NCI-H1417 (cell line): Measurements from ENCODE around the gene ZSWIM5.
"Not testable (repeated sequence)": the region's sequence is repeated elsewhere in the genome, so short reads cannot be mapped to it uniquely, and the experiment has no call there.

Source experiments
- DNase-seq, 3 experiments: peaks; one replicate each; lab custom pipeline; 2025; lab: John Stamatoyannopoulos, UW

The ZSWIM5 gene

DNA sequence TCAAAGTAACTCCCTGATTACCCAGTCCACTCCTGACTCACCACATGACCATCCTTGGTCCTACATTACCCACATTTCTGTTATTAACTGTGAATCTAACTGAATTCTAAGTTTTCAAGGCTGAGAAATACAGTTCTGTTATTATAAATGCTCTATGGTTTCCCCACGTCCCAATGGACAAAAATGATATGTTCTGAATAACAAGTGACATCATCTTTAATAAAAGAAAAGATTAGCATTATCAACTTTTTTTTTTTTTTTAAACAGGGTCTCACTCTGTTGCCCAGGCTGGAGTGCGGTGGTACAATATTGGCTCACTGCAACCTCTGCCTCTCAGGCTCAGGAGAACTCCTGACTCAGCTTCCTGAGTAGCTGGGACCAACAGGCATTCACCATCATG is 59.6 kb downstream of the ZSWIM5 start:
- DNase-seq = no peak

DNA sequence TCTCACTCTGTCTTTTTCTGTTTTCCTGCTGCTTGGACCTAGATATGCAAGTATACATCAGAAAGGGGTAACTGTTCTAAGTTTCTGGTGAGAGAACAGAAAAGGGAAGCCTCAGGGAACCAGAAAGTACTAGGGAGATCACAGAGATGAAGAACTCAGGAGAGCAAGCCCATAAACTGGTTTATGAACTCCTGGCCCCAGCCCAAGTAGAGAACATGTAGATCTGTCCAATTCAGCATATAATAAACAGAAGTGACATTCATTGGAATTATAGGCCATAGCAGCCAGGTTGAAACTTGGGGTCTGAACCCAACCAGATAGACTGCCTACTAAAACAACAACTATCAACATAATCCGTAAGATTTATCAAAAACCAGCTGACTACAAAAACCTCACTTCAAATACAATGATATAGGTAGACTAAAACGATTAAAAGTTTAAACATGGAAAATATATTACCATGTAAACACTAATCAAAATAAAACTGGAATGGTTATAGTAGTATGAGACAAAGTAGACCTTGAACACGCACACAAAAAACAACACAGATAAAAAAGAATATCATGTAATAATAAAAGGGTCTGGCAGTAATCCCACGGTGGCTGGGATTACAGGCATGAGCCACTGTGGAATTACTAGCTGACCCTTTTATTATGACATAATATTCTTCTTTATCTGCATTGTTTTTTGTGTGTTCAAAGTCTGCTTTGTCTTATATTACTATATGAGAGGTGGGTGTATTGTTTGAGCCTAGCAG is 65.0 kb downstream of the ZSWIM5 start:
- DNase-seq = no peak

DNA sequence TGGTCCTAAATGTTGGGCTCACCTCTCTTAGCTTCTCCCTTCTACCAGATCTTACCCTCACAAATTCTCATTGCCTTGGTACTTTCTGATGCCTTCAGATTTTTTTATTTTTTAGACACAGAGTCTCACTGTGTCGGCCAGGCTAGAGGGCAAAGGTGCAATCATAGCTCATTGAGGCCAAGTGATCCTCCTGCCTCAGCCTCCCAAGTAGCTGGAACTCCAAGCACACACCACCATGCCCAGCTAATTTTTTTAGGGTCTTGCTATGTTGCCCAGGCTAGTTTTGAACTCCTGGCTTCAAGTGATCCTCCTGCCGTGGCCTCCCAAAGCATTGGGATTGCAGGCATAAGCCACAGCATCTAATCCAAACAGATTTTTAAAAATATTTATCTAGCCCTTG is 69.4 kb downstream of the ZSWIM5 start:
- no peak for DNase-seq

DNA sequence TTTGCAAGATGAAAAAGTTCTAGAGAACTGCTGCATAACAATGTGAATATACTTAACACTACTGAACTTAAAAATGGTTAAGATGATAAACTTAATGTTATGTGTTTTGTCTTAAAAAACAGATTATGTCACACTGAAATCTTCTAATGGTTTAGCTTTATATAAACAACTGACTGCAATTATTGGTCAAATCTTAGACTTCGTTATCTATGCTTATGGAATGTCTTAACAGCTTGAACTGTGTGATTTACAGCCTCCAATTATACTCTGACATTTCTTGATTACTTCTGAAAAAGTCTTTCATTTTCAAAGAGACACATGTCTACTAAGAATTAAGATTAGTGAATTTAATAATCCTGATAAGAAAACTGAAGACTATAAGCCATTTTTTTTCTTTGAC is 71.1 kb downstream of the ZSWIM5 start:
- no peak for DNase-seq

DNA sequence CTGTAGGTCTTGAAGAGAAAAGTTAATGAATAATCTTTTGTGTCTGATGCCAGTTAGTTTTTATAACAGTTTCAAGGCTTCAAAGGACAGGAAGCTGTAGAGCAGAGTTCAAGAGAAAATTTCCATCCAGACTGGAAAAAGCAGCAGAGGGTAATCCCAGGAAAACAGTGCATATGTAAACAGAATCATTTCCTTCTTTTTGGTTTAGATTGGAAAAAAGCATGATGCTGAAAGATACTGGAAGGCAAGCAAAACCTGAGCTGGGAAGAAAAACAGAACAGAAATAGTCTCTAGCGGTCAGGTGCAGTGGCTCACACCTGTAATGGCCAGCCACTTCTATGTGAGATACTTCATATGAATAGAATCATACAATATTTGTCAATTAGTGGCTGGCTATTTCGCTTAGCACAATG is 71.9 kb downstream of the ZSWIM5 start:
- no peak for DNase-seq

DNA sequence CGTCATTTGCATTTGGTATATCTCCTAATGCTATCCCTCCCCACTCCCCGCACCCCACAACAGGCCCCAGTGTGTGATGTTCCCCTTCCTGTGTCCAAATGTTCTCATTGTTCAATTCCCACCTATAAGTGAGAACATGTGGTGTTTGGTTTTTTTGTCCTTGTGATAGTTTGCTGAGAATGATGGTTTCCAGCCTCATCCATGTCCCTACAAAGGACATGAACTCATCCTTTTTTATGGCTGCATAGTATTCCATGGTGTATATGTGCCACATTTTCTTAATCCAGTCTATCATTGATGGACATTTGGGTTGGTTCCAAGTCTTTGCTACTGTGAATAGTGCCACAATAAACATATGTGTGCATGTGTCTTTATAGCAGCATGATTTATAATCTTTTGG is 73.7 kb downstream of the ZSWIM5 start:
- DNase-seq = not testable (repeated sequence)

DNA sequence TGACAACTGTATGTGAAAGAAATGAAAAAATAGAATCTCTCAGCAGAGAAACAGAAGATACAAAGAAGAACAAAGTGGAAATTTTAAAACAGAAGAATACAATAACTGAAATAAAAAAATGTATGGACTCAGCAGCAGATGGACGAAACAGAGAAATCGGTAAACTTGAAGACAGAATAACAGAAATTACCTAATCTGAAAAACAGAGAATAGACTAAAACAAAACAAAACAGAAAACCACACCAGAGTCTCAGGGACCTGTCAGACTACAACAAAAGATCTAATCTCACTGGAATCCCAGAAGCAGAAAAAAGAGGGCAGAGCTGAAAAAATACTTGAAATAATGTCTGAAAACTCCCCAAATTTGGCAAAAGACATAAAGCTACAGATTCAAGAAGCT is 83.0 kb downstream of the ZSWIM5 start:
- no peak for DNase-seq

DNA sequence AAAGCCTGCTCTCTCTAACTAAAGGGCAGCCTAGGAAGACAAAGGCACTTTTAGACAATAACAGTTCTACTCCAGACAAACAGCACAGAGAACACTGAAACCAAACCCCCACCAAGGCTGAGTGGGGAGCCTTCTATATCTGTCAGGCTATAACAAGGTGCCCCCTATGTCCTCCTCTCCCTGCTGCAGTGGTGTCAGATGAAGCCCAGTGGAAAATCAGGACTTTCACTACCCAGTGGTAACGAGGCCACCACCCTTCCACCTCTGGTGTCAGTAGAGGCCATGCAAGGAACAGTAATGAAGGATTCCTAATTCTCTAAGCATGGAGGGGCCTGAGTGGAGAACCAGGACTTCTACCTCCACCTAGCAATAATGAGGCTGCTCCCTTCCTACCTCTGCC is 83.7 kb downstream of the ZSWIM5 start:
- DNase-seq = no peak

DNA sequence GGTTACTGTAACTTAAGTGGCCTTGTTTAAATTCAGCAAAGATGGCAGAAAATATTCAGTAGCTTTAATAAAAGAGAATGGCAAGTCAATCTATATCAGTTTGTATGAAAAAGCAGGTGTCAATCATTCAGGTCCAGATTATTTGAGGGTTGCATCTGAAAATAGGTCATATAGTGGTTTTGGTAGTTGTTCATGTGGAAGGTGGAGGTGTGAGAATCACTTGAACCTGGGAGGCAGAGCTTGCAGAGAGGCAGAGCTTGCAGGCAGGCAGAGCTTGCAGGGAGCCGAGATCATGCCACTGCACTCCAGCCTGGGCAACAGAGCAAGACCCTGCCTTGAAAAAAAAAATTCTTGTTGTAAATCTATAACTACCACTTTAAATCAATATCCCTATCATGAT is 88.6 kb downstream of the ZSWIM5 start:
- DNase-seq = no peak

DNA sequence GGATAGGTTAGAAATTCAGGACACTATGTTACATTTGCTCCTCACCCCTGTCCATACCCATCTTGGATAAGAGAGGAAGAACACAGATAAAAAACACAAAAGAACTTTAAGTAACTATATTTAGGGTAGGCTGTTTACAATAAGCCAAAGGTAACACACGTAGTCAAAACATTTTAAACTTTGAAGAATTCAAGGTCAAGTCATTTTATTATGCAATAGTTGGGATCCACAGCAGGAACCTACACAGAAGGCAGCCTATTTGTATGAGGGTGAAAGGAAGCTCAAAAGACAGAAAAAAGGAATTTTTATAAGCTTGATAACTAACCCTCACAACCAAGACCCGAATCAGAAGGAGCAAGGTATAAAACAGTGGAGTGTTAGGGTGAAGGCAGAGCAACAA is 89.6 kb downstream of the ZSWIM5 start:
- no peak for DNase-seq

DNA sequence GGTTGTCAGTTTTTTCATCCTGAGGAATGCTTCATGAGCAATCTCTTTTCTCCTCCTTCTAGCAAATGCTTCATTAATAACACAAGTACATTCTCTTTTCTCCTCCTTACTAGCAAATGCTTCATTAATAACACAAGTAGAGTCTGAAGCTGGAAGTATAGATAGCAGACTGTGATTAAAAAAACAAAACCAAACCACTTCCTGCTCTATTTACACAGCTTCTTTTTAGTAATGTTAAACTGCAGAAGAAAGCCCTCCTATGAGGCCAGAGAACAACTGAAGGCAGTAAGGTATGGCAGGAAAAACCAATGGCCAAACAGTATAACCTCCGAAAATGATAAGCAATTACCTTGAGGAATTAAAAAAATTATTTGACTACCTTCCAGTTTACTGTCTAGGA is 90.1 kb downstream of the ZSWIM5 start:
- no peak for DNase-seq

DNA sequence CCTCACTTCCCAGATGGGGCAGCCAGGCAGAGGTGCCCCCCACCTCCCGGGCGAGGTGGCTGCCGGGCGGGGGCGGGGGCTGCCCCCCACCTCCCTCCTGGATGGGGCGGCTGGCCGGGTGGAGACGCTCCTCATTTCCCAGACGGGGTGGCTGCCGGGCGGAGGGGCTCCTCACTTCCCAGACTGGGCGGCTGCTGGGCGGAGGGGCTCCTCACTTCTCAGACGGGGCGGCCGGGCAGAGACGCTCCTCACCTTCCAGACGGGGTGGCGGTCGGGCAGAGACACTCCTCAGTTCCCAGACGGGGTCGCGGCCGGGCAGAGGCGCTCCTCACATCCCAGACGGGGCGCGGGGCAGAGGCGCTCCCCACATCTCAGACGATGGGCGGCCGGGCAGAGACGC is 91.2 kb downstream of the ZSWIM5 start:
- DNase-seq = not testable (repeated sequence)

DNA sequence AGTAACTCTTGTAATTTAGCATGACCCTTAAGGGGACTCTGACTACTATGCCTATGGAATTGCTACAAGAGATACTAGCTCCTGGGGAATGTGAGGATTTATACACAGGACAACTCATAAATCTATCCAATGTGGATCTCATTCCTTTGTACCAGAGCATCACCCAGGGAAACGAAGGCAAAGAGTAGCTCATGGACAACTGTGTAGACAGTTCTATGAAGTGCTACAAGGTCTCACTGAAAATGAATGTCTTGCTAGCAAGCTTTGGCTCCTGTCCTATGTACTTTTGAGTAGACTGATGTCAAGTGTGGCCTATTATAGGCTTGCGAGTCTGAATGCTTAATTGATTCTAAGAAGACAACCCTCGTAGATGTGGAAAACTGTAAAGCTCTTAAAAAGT is 93.7 kb downstream of the ZSWIM5 start:
- no peak for DNase-seq

DNA sequence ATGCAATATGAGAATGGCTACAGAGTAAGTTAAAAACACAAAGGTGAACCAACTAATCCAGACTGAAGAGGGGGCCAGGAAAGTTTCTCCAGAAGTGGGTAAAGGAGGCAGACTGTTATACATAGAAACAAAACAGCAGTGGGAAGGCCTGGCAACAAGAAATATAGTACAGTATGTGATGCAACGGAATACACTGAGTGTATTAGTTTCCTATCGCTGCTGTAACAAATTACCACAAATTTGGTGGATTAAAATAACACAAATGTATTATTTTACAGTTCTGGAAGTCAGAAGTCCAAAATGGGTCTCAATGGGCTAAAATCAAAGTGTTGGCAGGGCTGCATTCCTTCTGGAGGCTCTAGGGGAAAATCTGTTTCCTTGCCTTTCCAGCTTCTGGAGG is 95.2 kb downstream of the ZSWIM5 start:
- no peak for DNase-seq

DNA sequence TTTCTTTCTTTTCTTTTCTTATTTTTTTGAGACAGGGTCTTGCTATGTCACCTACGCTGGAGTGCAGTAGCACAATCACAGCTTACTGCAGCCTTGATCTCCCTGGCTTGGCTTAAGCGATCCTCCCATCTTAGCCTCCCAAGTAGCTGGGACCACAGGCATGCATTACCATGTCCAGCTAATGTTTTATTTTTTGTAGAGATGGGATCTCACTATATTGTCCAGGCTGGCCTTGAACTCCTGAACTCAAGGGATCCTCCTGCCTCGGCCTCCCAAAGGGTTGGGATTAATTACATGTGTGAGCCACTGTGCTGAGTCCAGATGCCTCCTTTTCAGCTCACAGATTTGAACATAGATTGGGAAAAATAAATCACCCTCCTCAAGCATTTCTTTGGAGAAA is 98.6 kb downstream of the ZSWIM5 start:
- no peak for DNase-seq

DNA sequence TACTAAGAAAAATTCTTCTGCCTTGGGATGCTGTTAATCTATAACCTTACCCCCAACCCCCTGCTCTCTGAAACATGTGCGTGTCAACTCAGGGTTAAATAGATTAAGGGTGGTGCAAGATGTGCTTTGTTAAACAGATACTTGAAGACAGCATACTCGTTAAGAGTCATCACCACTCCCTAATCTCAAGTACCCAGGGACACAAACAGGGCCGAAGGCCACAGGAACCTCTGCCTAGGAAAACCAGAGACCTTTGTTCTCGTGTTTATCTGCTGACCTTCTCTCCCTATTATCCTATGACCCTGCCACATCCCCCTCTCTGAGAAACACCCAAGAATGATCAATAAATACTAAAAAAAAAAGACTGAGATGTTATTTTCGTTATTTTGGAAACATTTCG is 99.5 kb downstream of the ZSWIM5 start:
- not testable (repeated sequence) for DNase-seq

DNA sequence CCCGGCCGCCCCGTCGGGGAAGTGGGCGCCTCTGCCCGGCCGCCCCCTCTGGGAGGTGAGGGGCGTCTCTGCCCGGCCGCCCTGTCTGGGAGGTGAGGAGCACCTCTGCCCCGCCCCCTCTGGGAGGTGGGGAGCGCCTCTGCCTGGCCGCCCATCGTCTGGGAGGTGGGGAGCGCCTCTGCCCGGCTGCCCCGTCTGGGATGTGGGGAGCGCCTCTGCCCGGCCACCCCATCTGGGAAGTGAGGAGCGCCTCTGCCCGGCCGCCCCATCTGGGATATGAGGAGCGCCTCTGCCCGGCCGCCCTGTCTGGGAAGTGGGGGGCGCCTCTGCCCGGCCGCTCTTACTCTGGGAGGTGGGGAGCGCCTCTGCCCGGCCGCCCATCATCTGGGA is 100.3 kb downstream of the ZSWIM5 start:
- not testable (repeated sequence) for DNase-seq

DNA sequence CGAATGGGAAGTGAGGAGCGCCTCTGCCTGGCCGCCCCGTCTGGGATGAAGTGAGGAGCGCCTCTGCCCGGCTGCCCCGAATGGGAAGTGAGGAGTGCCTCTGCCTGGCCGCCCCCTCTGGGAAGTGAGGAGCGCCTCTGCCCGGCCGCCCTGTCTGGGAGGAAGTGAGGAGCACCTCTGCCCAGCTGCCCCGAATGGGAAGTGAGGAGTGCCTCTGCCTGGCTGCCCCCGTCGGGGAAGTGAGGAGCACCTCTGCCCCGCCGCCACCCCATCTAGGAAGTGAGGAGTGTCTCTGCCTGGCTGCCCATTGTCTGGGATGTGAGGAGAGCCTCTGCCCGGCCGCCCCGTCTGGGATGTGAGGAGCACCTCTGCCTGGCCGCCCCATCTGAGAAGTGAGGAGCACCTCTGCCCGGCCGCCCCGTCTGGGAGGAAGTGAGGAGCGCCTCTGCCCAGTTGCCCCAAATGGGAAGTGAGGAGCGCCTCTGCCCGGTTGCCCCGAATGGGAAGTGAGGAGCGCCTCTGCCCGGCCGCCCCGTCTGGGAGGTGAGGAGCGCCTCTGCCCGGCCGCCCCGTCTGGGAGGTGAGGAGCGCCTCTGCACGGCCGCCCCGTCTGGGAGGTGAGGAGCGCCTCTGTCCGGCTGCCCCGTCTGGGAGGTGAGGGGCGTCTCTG is 100.8 kb downstream of the ZSWIM5 start:
- DNase-seq = not testable (repeated sequence)

DNA sequence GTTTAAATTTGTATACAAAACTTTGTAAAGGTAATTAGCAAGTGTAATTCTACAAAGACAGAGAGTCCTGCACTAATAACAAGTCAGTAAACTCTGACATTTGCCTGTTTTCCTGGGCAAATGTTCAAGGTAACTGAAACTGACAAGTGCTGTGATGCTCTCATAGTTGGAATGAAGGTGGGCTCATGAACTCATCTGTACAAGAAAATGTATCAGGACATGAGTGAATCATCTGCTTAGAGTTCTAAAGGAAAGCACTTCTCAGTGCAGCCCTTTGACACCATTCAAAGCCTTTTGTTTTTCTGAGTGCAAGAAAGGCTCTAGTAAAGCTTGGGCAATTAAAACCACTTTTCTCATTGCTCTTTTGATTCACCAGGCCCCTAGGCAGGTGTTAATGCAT is 102.9 kb downstream of the ZSWIM5 start:
- DNase-seq = peak in 2 of 3 experiments; percentile 6 to 28

DNA sequence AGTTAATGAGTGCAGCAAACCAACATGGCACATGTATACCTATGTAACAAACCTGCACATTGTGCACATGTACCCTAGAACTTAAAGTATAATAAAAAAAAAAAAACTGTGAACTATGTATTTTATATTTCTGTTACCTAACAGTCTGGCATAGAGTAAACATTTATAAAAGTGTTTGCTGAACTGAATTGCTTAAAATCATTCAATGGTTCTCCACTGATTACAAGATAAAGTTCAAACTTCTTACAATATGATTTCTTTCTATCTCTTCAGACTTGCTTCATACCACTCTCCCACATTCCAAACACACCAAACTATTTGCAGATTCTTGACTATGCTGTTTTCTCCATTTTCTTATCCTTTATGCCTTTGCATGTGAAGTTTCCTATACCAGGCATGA is 104.5 kb downstream of the ZSWIM5 start:
- no peak for DNase-seq

DNA sequence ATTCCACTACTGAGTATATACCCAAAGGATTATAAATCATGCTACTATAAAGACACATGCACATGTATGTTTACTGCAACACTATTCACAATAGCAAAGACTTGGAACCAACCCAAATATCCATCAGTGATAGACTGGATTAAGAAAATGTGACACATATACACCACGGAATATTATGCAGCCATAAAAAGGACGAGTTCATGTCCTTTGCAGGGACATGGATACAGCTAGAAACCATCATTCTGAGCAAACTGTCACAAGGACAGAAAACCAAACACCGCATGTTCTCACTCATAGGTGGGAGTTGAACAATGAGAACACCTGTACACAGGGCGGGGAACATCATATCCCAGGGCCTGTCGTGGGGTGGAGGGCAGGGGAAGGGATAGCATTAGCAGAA is 104.9 kb downstream of the ZSWIM5 start:
- not testable (repeated sequence) for DNase-seq

DNA sequence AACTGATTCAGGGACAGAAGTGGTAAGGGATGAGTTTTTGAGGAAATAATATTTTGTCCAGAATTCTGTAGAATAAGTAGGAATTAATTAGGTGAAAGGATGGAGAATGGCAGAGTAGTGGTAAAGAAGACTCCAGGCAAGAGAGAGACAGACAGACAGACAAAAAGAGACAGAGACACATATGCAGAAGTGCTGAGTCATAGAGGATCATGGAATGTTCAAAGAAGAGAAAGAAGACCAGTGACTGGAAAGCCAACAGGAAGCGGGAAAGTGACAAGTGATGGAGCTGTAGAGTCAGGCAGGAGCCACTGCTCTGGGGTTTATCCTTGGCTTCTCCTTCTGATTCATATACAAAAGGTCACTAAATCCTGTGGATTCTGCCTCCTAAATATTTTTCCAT is 108.5 kb downstream of the ZSWIM5 start:
- DNase-seq = no peak

DNA sequence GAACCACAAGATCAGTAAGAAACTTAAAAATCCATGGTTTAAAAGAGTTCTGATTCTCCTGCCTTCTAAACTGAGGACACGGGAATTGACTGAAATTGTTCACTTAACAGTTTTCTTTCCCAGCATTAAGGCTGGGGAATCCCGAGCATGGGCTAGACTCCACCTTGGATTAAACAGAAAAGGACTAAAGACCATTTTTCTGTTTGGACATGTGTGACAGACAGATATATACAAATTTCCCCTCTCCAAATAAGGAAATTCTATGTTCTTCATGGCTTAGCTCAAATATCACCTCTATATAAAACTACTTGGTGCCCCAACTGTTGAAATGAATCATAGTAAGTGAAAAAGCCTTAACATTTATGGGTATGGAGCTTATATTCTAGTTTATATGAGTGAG is 109.3 kb downstream of the ZSWIM5 start:
- DNase-seq = no peak

DNA sequence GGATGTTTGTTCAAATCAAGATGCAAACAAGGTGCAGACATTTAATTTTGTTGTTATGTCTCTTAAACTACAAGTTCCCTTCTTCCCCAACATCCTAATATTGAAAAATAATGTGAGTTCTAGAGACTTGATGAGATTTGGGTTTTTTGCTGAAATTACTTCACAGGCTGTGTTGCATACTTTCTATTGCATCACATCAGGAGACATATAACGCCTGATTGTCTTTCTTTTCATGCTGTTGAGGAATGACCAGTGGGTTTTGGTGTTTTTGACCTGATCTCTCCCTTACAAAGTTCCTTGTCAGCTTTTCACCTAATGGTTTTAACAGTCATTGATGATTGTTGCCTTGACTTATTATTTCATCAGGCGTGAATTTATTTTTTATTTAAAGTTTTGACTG is 111.0 kb downstream of the ZSWIM5 start:
- no peak for DNase-seq
